H1 (cell line): ENCODE results near the gene ACOT7. TPM values are rescaled to one million over a fixed set of nuclear protein-coding genes. Genes with fewer than 3 reads are reported as not detected.

ENCODE experiments used
- CTCF ChIA-PET: fragments of 300-600 bp; sonication (Branson Sonifier 250); formaldehyde crosslinking; loops from one replicate; lab custom pipeline; 2021; ENCODE audit not compliant: partially characterized antibody; lab: Charles Lee
- POLR2A ChIA-PET: fragments of 300-600 bp; sonication (Branson Sonifier 250); formaldehyde crosslinking; loops from one replicate; lab custom pipeline; 2021; ENCODE audit warnings: inconsistent platforms; ENCODE audit not compliant: partially characterized antibody; lab: Charles Lee
- DNase-seq, 2 experiments: peaks; one replicate each; pipeline versions ENCODE4 v3.0.0 to v3.0.0-alpha.2; 2010 to 2022; ENCODE audit warnings: low spot score in 2 of 2, low read depth in 1 of 2, mixed read lengths in 1 of 2
- FAIRE-seq: peaks from 2 replicates; lab custom pipeline; 2011; peaks lifted over from hg19 to GRCh38; lab: Jason Lieb, UNC
- H2AFZ ChIP-seq: 2 replicates; pipeline ENCODE4 v1.8.1; 2012; ENCODE audit warnings: low read length, inconsistent platforms
- H2AK5ac ChIP-seq: 2 replicates; pipeline ENCODE4 v1.6.1; 2013; ENCODE audit warnings: low read depth, low read length
- H2BK120ac ChIP-seq: replicated peaks from 2 replicates; pipeline ENCODE3; 2013; ENCODE audit warnings: low read depth, low read length, inconsistent platforms
- H2BK12ac ChIP-seq: 2 replicates; pipeline ENCODE4 v1.6.1; 2013; ENCODE audit warnings: low read depth, low read length
- H2BK15ac ChIP-seq: 2 replicates; pipeline ENCODE4 v1.6.1; 2013; ENCODE audit warnings: low read length
- H2BK20ac ChIP-seq: 2 replicates; pipeline ENCODE4 v1.6.1; 2013; ENCODE audit warnings: low read length
- H2BK5ac ChIP-seq: 2 replicates; pipeline ENCODE4 v1.6.1; 2013; ENCODE audit warnings: low read depth, low read length
- H3K14ac ChIP-seq: 2 replicates; pipeline ENCODE4 v1.6.1; 2013; ENCODE audit warnings: inconsistent platforms; ENCODE audit not compliant: insufficient read length
- H3K18ac ChIP-seq: 2 replicates; pipeline ENCODE4 v1.6.1; 2013; ENCODE audit warnings: low read length; ENCODE audit errors: extremely low read depth
- H3K23ac ChIP-seq: 2 replicates; pipeline ENCODE4 v1.6.1; 2013; ENCODE audit warnings: inconsistent platforms; ENCODE audit not compliant: insufficient read length
- H3K23me2 ChIP-seq: 2 replicates; pipeline ENCODE4 v1.6.1; 2013; ENCODE audit warnings: low read depth, low read length
- H3K27ac ChIP-seq: 2 replicates; pipeline ENCODE4 v1.6.1; 2011; ENCODE audit warnings: low read depth, low read length, inconsistent platforms
- H3K27me3 ChIP-seq, 4 experiments: replicated peaks in 1 of 4; 1 replicate in 1 of 4; 2 replicates in 3 of 4; pipeline versions ENCODE4 v1.6.1 to v1.8.1; 2011 to 2013; ENCODE audit warnings: low read length in 3 of 4, mild to moderate bottlenecking in 3 of 4, inconsistent platforms in 2 of 4, mixed read lengths in 2 of 4, moderate library complexity in 1 of 4; ENCODE audit not compliant: control insufficient read depth in 3 of 4, insufficient read depth in 3 of 4; ENCODE audit errors: extremely low read depth in 1 of 4
- H3K36me3 ChIP-seq, 4 experiments: 2 replicates each; pipeline versions ENCODE4 v1.6.1 to v1.8.1; 2011 to 2013; ENCODE audit warnings: mild to moderate bottlenecking in 4 of 4, low read length in 3 of 4, moderate library complexity in 2 of 4, control low read depth in 1 of 4, inconsistent platforms in 1 of 4; ENCODE audit not compliant: insufficient read depth in 4 of 4, control insufficient read depth in 2 of 4
- H3K4ac ChIP-seq: replicated peaks from 2 replicates; pipeline ENCODE3; 2013; ENCODE audit warnings: low read length, low read depth, mixed read lengths, inconsistent platforms; ENCODE audit not compliant: insufficient read length
- H3K4me1 ChIP-seq, 4 experiments: replicated peaks in 1 of 4; 1 replicate in 1 of 4; 2 replicates in 3 of 4; pipeline versions ENCODE4 v1.6.1 to v1.8.1; 2011 to 2013; ENCODE audit warnings: low read length in 3 of 4, inconsistent platforms in 2 of 4, mixed read lengths in 1 of 4; ENCODE audit not compliant: insufficient read depth in 4 of 4, control insufficient read depth in 3 of 4
- H3K4me2 ChIP-seq, 2 experiments: 2 replicates each; pipeline versions ENCODE4 v1.6.1 to v1.8.1; 2011 to 2013; ENCODE audit warnings: low read depth in 2 of 2, low read length in 2 of 2, control low read depth in 1 of 2, inconsistent platforms in 1 of 2, mild to moderate bottlenecking in 1 of 2; ENCODE audit not compliant: insufficient read depth in 1 of 2
- H3K4me3 ChIP-seq, 4 experiments: fragments of 200-600, 300-600 bp in 1 of 4; sonication (generic), shearing (Covaris generic), sonication (Bioruptor Twin) in 1 of 4; 2 replicates each; pipeline versions ENCODE4 v1.5.1 to v1.8.1; 2011 to 2016; ENCODE audit warnings: low read length in 4 of 4, low read depth in 3 of 4, control low read depth in 2 of 4, inconsistent platforms in 2 of 4, mild to moderate bottlenecking in 2 of 4, mixed read lengths in 1 of 4, moderate library complexity in 1 of 4; ENCODE audit not compliant: insufficient read depth in 2 of 4; ENCODE audit errors: extremely low read depth in 1 of 4
- H3K56ac ChIP-seq: replicated peaks from 2 replicates; pipeline ENCODE3; 2013; ENCODE audit warnings: low read depth, mild to moderate bottlenecking, mixed read lengths, low read length, inconsistent platforms; ENCODE audit not compliant: insufficient read length
- H3K79me1 ChIP-seq: 2 replicates; pipeline ENCODE4 v1.6.1; 2013; ENCODE audit warnings: low read depth, low read length, control low read depth
- H3K79me2 ChIP-seq, 2 experiments: 2 replicates each; pipeline versions ENCODE4 v1.6.1 to v1.8.1; 2012 to 2013; ENCODE audit warnings: low read length in 2 of 2, mild to moderate bottlenecking in 2 of 2, inconsistent platforms in 1 of 2; ENCODE audit not compliant: insufficient read depth in 2 of 2, control insufficient read depth in 1 of 2
- H3K9ac ChIP-seq, 4 experiments: replicated peaks in 1 of 4; 1 replicate in 1 of 4; 2 replicates in 3 of 4; pipeline versions ENCODE4 v1.6.1 to v1.8.1; 2011 to 2013; ENCODE audit warnings: low read depth in 3 of 4, low read length in 3 of 4, control low read depth in 2 of 4, mild to moderate bottlenecking in 2 of 4, moderate library complexity in 2 of 4, inconsistent platforms in 1 of 4; ENCODE audit errors: extremely low read depth in 1 of 4
- H3K9me3 ChIP-seq, 2 experiments: 2 replicates each; pipeline versions ENCODE4 v1.6.1 to v1.8.1; 2012 to 2013; ENCODE audit warnings: mild to moderate bottlenecking in 2 of 2, moderate library complexity in 2 of 2, control low read depth in 1 of 2, inconsistent platforms in 1 of 2, low read depth in 1 of 2, low read length in 1 of 2, mixed read lengths in 1 of 2; ENCODE audit not compliant: insufficient read depth in 2 of 2
- H4K20me1 ChIP-seq, 2 experiments: replicated peaks in 1 of 2; 2 replicates each; pipeline versions ENCODE3 to v1.8.1; 2011 to 2013; ENCODE audit warnings: inconsistent platforms in 2 of 2, low read length in 2 of 2, mild to moderate bottlenecking in 1 of 2; ENCODE audit not compliant: insufficient read depth in 2 of 2, control insufficient read depth in 1 of 2
- H4K5ac ChIP-seq: 2 replicates; pipeline ENCODE4 v1.6.1; 2013; ENCODE audit warnings: low read length, low read depth, mixed read lengths, inconsistent platforms; ENCODE audit not compliant: insufficient read length
- H4K8ac ChIP-seq: 2 replicates; pipeline ENCODE4 v1.8.0; 2013; ENCODE audit warnings: mild to moderate bottlenecking, moderate library complexity, low read length, inconsistent platforms; ENCODE audit not compliant: insufficient read depth; ENCODE audit errors: extremely low read depth
- H4K91ac ChIP-seq: replicated peaks from 2 replicates; pipeline ENCODE3; 2013; ENCODE audit warnings: low read length, mixed read lengths, inconsistent platforms; ENCODE audit not compliant: insufficient read length
- CREB1 ChIP-seq: IDR thresholded peaks from 2 replicates; pipeline ENCODE4 v1.6.1; 2012; ENCODE audit warnings: inconsistent platforms
- NRF1 ChIP-seq: IDR thresholded peaks from 2 replicates; pipeline ENCODE4 v1.6.1; 2011; ENCODE audit warnings: mild to moderate bottlenecking, low read depth, low read length, improper control_type of control experiment
- RNF2 ChIP-seq: fragments of 200-900, 300-1000 bp; sonication (generic); IDR thresholded peaks from 2 replicates; pipeline ENCODE4 v1.7.1; 2016; ENCODE audit warnings: borderline replicate concordance, low read depth, mild to moderate bottlenecking, antibody characterized with exemption, low read length; ENCODE audit not compliant: poor library complexity, severe bottlenecking; ENCODE audit errors: missing control alignments
- SIRT6 ChIP-seq: IDR thresholded peaks from one replicate; pipeline ENCODE4 v1.7.1; 2012; ENCODE audit warnings: low read length, inconsistent platforms
- WGBS, 2 experiments: shearing (Covaris generic) in 1 of 2; methylation state at CpG; one replicate each; pipeline versions ENCODE4 v1.1.6 to v1.1.7; 2013 to 2015; ENCODE audit warnings: low lambda C conversion rate in 2 of 2, mixed read lengths in 2 of 2, inconsistent platforms in 1 of 2, low coverage in 1 of 2, missing lambda C conversion rate in 1 of 2; ENCODE audit not compliant: insufficient replicate concordance in 2 of 2, insufficient coverage in 1 of 2, insufficient read length in 1 of 2; ENCODE audit errors: extremely low coverage in 1 of 2, missing lambda C conversion rate in 1 of 2; 5-methylcytosine and 5-hydroxymethylcytosine counted together
- polyA plus RNA-seq, 7 experiments: library from polyadenylated mRNA; depleted of rRNA in 3 of 7; stranded (reverse) in 5 of 7; unstranded in 2 of 7; fragments of >200 nt in 5 of 7; fragments of 200-250 nt in 2 of 7; gene quantifications; 1 replicate in 5 of 7; 2 replicates in 1 of 7; 4 replicates in 1 of 7; pipeline versions ENCODE4 v1.2.1 to v1.2.3, GENCODE V29; 2011 to 2013; ENCODE audit warnings: missing spikeins in 2 of 7, mixed read lengths in 2 of 7
- total RNA-seq: library from RNA; stranded (reverse); fragmentation: NEBNext Ultra II Directional; extraction: Animal tissue kit (Norgen Biotek cat#: 25700); gene quantifications from 2 replicates; pipeline ENCODE4 v1.2.1, GENCODE V29; 2021

ACOT7 gene
- total and polyA plus RNA-seq, 2 of the 8 experiments (the other 6 are each of a cell fraction or from before 2014, with no cell fraction given) = 151 to 214 TPM

DNA sequence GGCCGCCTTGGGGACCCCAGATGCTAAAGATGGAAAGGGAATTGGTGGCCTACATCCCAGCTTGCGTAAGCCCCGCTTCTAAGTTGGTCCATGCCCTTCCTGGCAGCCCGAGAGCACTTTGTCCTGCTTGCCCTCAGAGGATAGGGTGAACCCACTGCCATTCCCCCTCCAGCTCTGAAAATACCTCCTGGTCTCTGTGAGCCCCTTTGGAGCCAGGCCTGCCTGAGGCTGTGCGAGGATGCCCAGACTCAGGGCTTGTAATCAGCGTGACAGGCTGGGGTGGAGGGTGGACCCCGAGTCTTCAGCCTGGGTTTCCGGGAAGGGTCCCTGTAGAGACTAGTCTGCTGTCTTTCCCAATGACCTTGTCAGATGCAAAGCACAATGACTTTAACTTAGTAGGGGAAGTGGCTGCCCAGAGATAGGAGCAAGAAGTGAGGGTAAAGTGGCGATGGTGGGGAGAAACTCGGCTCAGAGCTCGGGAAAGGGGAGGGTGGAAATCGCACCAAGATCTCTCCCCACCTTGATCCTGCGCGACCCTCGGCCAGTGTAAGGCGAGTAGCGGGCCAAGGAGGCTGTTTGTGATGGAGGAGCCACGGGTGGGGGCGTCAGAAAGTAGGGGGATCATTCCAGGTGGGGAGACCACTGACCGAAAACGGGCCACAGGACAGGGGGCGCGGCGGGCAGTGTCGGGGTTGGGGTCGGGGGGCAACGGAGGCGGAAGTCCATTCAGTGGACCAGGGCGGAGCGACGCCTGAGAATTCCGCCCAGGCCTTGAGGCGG, 152.3 kb downstream of the ACOT7 start:
- Histone ChIP-seq H3K4ac (peak overlapping the region; percentile 86), H3K4me2 (peak overlapping the region; percentile 87 to 89), H3K23me2 (peaks cover 14% of the 10 kb centered on the region; the same call in 1 of the 2 replicates), H3K56ac (peak overlapping the region; percentile 27), H3K79me1 (no peaks in the 10 kb centered on the region), H3K14ac (peak overlapping the region; percentile 62), H2BK15ac (no peak overlapping the region; the same call in 1 of the 2 replicates), H2BK5ac (peak overlapping the region; percentile 84; the same call in 1 of the 2 replicates), H3K27me3 (peaks cover 2 to 9% (median 7%) of the 10 kb centered on the region in 4 experiments; a peak in 5 of 7 replicates), H3K23ac (no peak overlapping the region), H3K18ac (peak overlapping the region; percentile 99), H2AK5ac (peak overlapping the region; percentile 65; the same call in 1 of the 2 replicates), H4K8ac (peak overlapping the region; percentile 95), H3K9me3 (no peaks in the 10 kb centered on the region), H3K79me2 (no peaks in the 10 kb centered on the region; a peak in 1 of 4 replicates), H4K5ac (peak overlapping the region; percentile 69), H3K27ac (peak overlapping the region; percentile 46; the same call in 1 of the 2 replicates), H2BK12ac (peak overlapping the region; percentile 95), H4K91ac (peak overlapping the region; percentile 83), H2AFZ (no peak overlapping the region), H3K4me1 (peaks cover 18 to 50% (median 36%) of the 10 kb centered on the region in 4 experiments), H3K9ac (peak overlapping the region in 3 of 4 experiments; percentile 18 to 50 (median 45); a peak in 5 of 7 replicates), H3K36me3 (no peaks in the 10 kb centered on the region), H3K4me3 (peak overlapping the region in 3 of 4 experiments; percentile 9 to 91 (median 17); a peak in 5 of 8 replicates), H2BK120ac (peak overlapping the region; percentile 87), H4K20me1 (peaks cover under 1 to 3% of the 10 kb centered on the region in 2 experiments), H2BK20ac (peak overlapping the region; percentile 36)
- 20% methylated on average over 19 of the region's 33 CpGs; no CpG with 5 or more reads in 1 of the 2 experiments for WGBS, 2 experiments
- no peak for FAIRE-seq
- no peak for TF ChIP-seq CREB1
- no peak for TF ChIP-seq RNF2
- TF ChIP-seq SIRT6 = no peak
- TF ChIP-seq NRF1 = no peak
- ChIA-PET POLR2A (interaction anchor here (0.5 to 6.9 kb wide), 16 partner anchors 7 to 197 kb away, joined by 3 to 64 read pairs (median 4); partner anchors contain the start of genes RNF207 and RPL22), CTCF (interaction anchor here (0.6 to 19.1 kb wide), 13 partner anchors 10 to 198 kb away, joined by 3 to 353 read pairs (median 4); partner anchors contain the start of genes RNF207 and RPL22)
- DNase-seq = peak in 1 of 2 experiments; percentile 66
